Karpas-422 (cell line): Measurements from ENCODE around the gene OPCML. TPM values are rescaled to one million over a fixed set of nuclear protein-coding genes. Genes with fewer than 3 reads are reported as not detected.

Source experiments
- DNase-seq: peaks from one replicate; pipeline ENCODE4 v3.0.0-alpha.2; 2015
- H2AFZ ChIP-seq: fragments of 200-600 bp; sonication (generic); 2 replicates; pipeline ENCODE4 v1.6.1; 2014; ENCODE audit warnings: antibody characterized with exemption, low read length, mixed read lengths
- H3K27ac ChIP-seq: fragments of 200-600 bp; sonication (generic); 2 replicates; pipeline ENCODE4 v1.5.1; 2014; ENCODE audit warnings: mild to moderate bottlenecking, low read length, moderate library complexity
- H3K27me3 ChIP-seq: fragments of 200-600 bp; sonication (generic); 2 replicates; pipeline ENCODE4 v1.6.1; 2014; ENCODE audit warnings: low read length, mixed read lengths
- H3K36me3 ChIP-seq: fragments of 200-600 bp; sonication (generic); 2 replicates; pipeline ENCODE4 v1.6.1; 2014; ENCODE audit warnings: low read length, mixed read lengths; ENCODE audit not compliant: insufficient read depth
- H3K4me1 ChIP-seq: fragments of 200-600 bp; sonication (generic); 2 replicates; pipeline ENCODE4 v1.6.1; 2014; ENCODE audit warnings: mild to moderate bottlenecking, low read length, mixed read lengths
- H3K4me2 ChIP-seq: fragments of 200-600 bp; sonication (generic); 2 replicates; pipeline ENCODE4 v1.6.1; 2014; ENCODE audit warnings: low read length, low read depth, mild to moderate bottlenecking; ENCODE audit not compliant: poor library complexity, severe bottlenecking
- H3K4me3 ChIP-seq: fragments of 200-600 bp; sonication (generic); 2 replicates; pipeline ENCODE4 v1.5.1; 2014; ENCODE audit warnings: mild to moderate bottlenecking, antibody characterized with exemption, low read length, mixed read lengths
- H3K79me2 ChIP-seq: fragments of 200-600 bp; sonication (generic); 2 replicates; pipeline ENCODE4 v1.6.1; 2014; ENCODE audit warnings: mild to moderate bottlenecking, low read length, mixed read lengths
- H3K9ac ChIP-seq: fragments of 200-600 bp; sonication (generic); 2 replicates; pipeline ENCODE4 v1.6.0; 2014; ENCODE audit warnings: low read length
- H3K9me2 ChIP-seq: fragments of 200-600 bp; sonication (generic), shearing (Covaris generic); replicated peaks from 2 replicates; pipeline ENCODE4 v1.6.0; 2014; ENCODE audit warnings: mild to moderate bottlenecking, low read length, moderate library complexity; ENCODE audit not compliant: insufficient read depth
- H3K9me3 ChIP-seq: fragments of 300-700, 200-600 bp; sonication (generic); 2 replicates; pipeline ENCODE4 v1.6.1; 2014; ENCODE audit warnings: low read length, mixed read lengths
- H4K20me1 ChIP-seq: fragments of 200-600 bp; sonication (generic); 2 replicates; pipeline ENCODE4 v1.6.1; 2014; ENCODE audit warnings: mild to moderate bottlenecking, antibody characterized with exemption, low read length, low read depth; ENCODE audit not compliant: insufficient read depth
- total RNA-seq: library from RNA; depleted of rRNA; stranded (reverse); fragments of >200 nt; shearing (Covaris generic); gene quantifications from 2 replicates; pipeline ENCODE4 v1.2.3, GENCODE V29; 2014; ENCODE audit warnings: low replicate concordance

Gene OPCML
- total RNA-seq, 1 experiment from 2014 or later, result not detected

DNA sequence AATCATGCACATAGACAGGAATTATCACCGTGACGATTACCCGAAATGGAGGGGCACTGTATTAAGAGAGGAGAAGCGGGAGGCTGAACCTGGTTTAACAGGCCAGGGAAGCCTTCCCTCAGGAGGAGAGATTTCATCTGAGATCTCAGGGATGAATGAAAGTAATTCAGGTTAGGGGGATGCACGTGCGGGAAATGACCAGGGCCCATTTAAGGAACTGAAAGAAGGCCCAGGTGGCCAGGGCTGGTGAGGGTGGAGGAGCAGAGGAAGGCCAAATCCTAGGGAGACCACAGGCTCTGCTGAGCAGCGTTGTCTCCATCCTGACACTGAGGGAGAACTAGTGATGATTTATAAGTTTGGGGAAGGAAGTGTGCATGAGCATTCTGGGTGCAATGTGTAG lies 16.3 kb upstream of the OPCML start:
- no peaks in the 10 kb centered on the region for H4K20me1 ChIP-seq
- no peak overlapping the region for H3K27ac ChIP-seq
- no peaks in the 10 kb centered on the region for H3K27me3 ChIP-seq
- no peak for DNase-seq
- H3K4me2 ChIP-seq, result no peak overlapping the region
- no peaks in the 10 kb centered on the region for H3K4me1 ChIP-seq
- H2AFZ ChIP-seq, result no peak overlapping the region
- H3K79me2 ChIP-seq, result no peaks in the 10 kb centered on the region
- no peaks in the 10 kb centered on the region for H3K9me2 ChIP-seq
- no peak overlapping the region for H3K9ac ChIP-seq
- H3K9me3 ChIP-seq, result no peaks in the 10 kb centered on the region
- no peaks in the 10 kb centered on the region for H3K36me3 ChIP-seq
- H3K4me3 ChIP-seq, result no peak overlapping the region

DNA sequence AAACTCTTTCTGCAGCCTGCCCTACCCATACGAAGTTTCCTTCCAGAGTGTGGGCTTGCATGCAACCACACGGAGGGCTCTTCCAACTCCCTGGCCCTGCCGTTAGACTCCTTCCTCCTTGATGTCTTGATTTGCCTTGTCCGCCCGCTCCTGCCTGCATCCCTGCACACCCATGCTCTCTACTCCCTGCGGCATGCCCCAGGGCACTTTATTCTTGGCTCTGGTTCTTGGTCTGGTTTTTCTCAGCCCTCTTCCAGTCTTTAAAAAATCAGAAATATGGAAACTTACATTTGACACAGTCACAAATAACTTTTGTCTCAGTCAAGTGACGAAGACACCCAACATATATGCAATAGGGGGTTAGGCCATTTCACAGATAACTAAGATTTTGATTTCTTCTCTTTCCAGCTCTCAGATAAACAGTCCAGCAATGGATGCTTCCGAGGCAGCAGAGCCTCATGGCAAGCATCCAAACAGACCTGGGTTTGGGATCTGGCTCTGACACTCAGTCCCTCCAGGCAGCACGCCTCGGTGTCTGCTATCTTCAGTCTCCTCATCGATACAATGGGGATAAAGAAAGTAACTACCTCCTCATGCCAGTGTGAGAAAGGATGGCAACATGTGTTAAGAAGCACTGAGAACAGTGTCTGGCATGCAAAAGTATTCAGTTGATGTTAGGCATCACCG lies 15.7 kb upstream of the OPCML start:
- no peak overlapping the region for H3K9ac ChIP-seq
- no peaks in the 10 kb centered on the region for H4K20me1 ChIP-seq
- H3K9me3 ChIP-seq, result no peaks in the 10 kb centered on the region
- no peaks in the 10 kb centered on the region for H3K36me3 ChIP-seq
- H3K4me2 ChIP-seq, result no peak overlapping the region
- no peak overlapping the region for H3K27ac ChIP-seq
- H3K9me2 ChIP-seq, result no peaks in the 10 kb centered on the region
- no peaks in the 10 kb centered on the region for H3K79me2 ChIP-seq
- no peak overlapping the region for H3K4me3 ChIP-seq
- H2AFZ ChIP-seq, result no peak overlapping the region
- H3K4me1 ChIP-seq, result no peaks in the 10 kb centered on the region
- H3K27me3 ChIP-seq, result no peaks in the 10 kb centered on the region
- DNase-seq, result no peak

DNA sequence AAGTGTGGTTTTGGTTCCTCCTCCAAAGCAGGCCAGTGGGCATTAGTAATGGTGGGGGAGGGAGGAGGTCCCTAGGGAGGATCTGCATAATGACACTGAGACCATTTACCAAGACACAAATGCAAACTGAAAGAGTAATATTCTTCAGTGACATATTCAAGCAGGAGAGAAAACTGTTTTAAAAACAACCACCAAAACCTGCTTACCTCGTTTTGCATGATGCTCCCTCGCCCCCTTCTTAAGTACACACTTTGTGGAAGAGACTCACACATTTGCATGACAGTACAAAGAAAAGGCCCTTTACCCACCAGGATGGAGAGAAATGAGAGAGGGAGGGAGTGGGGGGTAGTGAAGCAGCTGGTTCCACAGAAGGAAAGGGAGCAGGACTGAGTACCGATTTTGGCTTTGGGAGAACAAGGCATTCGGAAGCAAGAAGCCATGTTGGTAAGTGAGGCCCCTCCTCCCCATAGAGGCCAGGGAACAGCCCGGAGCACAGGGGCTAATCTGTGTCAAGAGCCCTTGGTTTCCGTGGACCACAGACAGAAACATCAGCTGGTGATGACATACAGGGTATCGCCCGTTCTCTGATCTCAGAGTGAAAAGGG lies 13.0 kb upstream of the OPCML start:
- Histone ChIP-seq H3K27me3 (no peaks in the 10 kb centered on the region), H3K27ac (no peak overlapping the region), H3K9me2 (no peaks in the 10 kb centered on the region), H3K79me2 (no peaks in the 10 kb centered on the region), H3K9me3 (no peaks in the 10 kb centered on the region), H3K36me3 (no peaks in the 10 kb centered on the region), H4K20me1 (no peaks in the 10 kb centered on the region), H2AFZ (no peak overlapping the region), H3K4me3 (no peak overlapping the region), H3K4me1 (no peaks in the 10 kb centered on the region), H3K4me2 (no peak overlapping the region), H3K9ac (no peak overlapping the region)
- DNase-seq, result no peak

DNA sequence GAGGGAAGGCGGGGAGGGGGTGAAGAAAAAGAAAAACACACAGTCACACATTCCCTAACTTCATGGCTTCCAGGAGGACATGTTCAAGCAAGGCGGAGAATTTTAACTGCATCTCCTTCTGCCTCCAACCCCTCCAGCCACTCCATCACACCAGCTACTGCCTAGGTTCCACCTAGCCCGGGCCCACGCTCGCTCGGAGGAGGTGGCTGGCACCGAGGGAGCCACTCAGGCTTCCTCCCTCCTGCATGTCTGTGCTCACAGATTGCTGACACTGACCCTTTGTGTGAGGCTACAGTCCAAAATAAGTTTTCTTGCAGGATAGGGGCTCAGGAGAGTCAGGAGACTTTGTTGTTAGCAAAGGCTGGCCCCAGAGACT lies 9.4 kb upstream of the OPCML start:
- H3K27ac ChIP-seq, result no peak overlapping the region
- no peaks in the 10 kb centered on the region for H3K36me3 ChIP-seq
- no peaks in the 10 kb centered on the region for H3K9me2 ChIP-seq
- H3K79me2 ChIP-seq, result no peaks in the 10 kb centered on the region
- H3K27me3 ChIP-seq, result no peaks in the 10 kb centered on the region
- H3K9me3 ChIP-seq, result no peaks in the 10 kb centered on the region
- no peak overlapping the region for H3K4me3 ChIP-seq
- H3K9ac ChIP-seq, result no peak overlapping the region
- DNase-seq, result no peak
- H3K4me1 ChIP-seq, result no peaks in the 10 kb centered on the region
- H4K20me1 ChIP-seq, result no peaks in the 10 kb centered on the region
- no peak overlapping the region for H2AFZ ChIP-seq
- H3K4me2 ChIP-seq, result no peak overlapping the region

DNA sequence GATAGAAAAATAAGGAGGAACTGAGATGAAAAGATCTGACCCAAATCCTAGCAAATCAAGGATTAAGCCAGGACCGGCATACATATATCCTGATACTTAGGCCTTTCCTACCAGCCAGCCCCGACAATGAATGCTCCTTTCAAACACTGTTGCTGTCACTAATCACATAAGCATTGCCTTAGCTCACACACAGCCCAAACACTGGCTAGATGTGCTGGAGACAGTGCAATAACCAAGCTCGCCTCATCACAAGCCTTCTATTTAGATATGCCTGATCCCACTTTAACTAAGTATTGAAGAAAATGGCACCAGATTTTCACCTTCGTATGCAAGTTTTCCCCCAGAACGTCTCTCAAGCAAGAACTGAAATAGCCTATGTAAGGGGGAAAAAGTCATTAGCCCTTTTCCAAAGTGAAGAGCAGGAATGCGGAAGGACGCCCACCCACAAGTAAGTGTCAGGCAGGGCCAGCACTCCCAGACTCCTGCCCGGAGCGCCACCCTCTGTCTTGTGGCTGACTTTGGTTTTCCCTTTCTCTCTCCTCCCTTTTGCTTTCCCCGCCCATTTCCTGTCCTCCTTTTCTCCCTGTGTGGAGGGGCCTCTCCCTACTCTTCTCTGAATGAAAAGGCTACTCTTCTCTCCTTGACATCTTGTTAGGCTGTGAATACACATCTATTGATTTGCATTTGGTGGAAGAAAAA lies 8.9 kb upstream of the OPCML start:
- no peaks in the 10 kb centered on the region for H3K9me2 ChIP-seq
- H3K27ac ChIP-seq, result no peak overlapping the region
- no peak overlapping the region for H3K9ac ChIP-seq
- no peak overlapping the region for H3K4me2 ChIP-seq
- no peaks in the 10 kb centered on the region for H3K4me1 ChIP-seq
- no peaks in the 10 kb centered on the region for H3K36me3 ChIP-seq
- DNase-seq, result no peak
- no peaks in the 10 kb centered on the region for H4K20me1 ChIP-seq
- H3K9me3 ChIP-seq, result no peaks in the 10 kb centered on the region
- H3K27me3 ChIP-seq, result no peaks in the 10 kb centered on the region
- no peaks in the 10 kb centered on the region for H3K79me2 ChIP-seq
- H3K4me3 ChIP-seq, result no peak overlapping the region
- no peak overlapping the region for H2AFZ ChIP-seq

DNA sequence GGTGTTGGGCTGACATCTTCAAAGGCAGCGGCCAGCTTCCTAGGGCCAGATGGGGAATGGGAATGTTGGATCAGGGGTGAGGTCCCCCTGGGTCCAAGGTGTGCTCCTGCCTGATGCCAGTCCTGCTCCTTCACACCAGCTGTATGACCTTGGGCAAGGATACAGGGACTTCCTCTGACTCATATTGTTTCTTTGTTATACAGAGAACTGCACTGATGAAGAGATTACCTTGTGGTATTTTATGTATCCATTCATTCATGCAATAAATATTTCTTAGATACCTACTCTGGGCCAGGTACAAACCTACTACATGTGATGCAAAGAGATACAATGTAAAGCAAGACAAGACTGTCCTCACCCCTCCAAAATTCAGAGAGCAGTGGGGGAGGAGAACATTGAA lies 3.9 kb upstream of the OPCML start:
- Histone ChIP-seq H3K27ac (no peak overlapping the region), H3K27me3 (no peaks in the 10 kb centered on the region), H3K4me1 (no peaks in the 10 kb centered on the region), H3K9me3 (no peaks in the 10 kb centered on the region), H2AFZ (no peak overlapping the region), H3K4me2 (no peak overlapping the region), H3K79me2 (no peaks in the 10 kb centered on the region), H3K9me2 (no peaks in the 10 kb centered on the region), H3K36me3 (no peaks in the 10 kb centered on the region), H4K20me1 (no peaks in the 10 kb centered on the region), H3K4me3 (no peak overlapping the region), H3K9ac (no peak overlapping the region)
- DNase-seq, result no peak

DNA sequence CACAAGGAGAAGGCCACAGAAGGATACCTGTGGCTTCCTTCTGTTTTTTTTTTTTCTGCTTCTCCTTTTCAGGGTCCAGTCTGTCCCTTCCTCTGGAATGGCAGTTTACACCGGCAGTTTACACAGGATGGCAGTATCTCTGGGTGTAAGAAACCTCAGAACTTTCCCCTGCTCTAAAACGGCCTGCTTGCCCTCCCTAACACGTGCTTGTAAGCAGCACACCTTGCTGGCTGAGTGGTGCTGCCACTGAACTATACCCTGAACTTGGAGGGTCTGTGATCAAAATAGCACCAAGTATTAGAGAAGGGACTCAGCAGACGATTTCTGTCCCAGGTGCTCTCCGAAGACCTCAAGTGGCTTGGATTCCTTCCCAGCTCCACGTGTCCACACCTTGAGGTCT lies 904 bp upstream of the OPCML start:
- no peaks in the 10 kb centered on the region for H3K79me2 ChIP-seq
- H3K4me1 ChIP-seq, result no peaks in the 10 kb centered on the region
- H3K9me2 ChIP-seq, result no peaks in the 10 kb centered on the region
- H3K36me3 ChIP-seq, result no peaks in the 10 kb centered on the region
- H3K27ac ChIP-seq, result no peak overlapping the region
- H3K27me3 ChIP-seq, result no peaks in the 10 kb centered on the region
- H3K4me2 ChIP-seq, result no peak overlapping the region
- H3K9ac ChIP-seq, result no peak overlapping the region
- H3K9me3 ChIP-seq, result no peaks in the 10 kb centered on the region
- DNase-seq, result no peak
- H3K4me3 ChIP-seq, result no peak overlapping the region
- no peak overlapping the region for H2AFZ ChIP-seq
- no peaks in the 10 kb centered on the region for H4K20me1 ChIP-seq

DNA sequence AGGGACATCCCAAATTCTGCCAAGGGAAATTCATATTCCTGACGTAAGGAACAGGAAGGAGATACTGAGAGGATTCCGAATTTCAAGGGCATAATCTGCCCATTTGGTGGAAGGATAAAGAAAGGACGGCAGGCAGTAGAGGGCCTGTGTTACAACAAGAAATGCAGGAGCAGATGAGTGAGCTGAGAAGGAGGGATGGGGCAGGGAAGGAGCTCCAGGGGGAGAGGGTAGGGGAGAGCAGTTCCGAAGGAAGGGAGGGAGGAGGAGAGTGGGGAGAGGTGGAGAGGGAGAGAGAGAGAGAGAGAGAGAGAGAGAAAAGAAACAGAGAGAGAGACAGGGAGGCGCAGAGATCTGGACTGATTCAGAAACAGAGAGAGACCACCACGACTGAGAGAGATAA lies 843 bp downstream of the OPCML start:
- Histone ChIP-seq H3K4me1 (no peaks in the 10 kb centered on the region), H3K36me3 (no peaks in the 10 kb centered on the region), H3K9me3 (no peaks in the 10 kb centered on the region), H3K27me3 (no peaks in the 10 kb centered on the region), H3K4me3 (no peak overlapping the region), H2AFZ (no peak overlapping the region), H3K9me2 (no peaks in the 10 kb centered on the region), H4K20me1 (no peaks in the 10 kb centered on the region), H3K9ac (no peak overlapping the region), H3K79me2 (no peaks in the 10 kb centered on the region), H3K27ac (no peak overlapping the region), H3K4me2 (no peak overlapping the region)
- DNase-seq, result no peak
